ENCODE measurements around the gene BRIX1. TPM values are rescaled to one million over a fixed set of nuclear protein-coding genes. Genes with fewer than 3 reads are reported as not detected.

BRIX1 gene
- total and polyA plus RNA-seq, 9 of the 15 experiments (the other 6 are each of a cell fraction or from before 2014, with no cell fraction given), result 115 to 193 (median 159) TPM

DNA sequence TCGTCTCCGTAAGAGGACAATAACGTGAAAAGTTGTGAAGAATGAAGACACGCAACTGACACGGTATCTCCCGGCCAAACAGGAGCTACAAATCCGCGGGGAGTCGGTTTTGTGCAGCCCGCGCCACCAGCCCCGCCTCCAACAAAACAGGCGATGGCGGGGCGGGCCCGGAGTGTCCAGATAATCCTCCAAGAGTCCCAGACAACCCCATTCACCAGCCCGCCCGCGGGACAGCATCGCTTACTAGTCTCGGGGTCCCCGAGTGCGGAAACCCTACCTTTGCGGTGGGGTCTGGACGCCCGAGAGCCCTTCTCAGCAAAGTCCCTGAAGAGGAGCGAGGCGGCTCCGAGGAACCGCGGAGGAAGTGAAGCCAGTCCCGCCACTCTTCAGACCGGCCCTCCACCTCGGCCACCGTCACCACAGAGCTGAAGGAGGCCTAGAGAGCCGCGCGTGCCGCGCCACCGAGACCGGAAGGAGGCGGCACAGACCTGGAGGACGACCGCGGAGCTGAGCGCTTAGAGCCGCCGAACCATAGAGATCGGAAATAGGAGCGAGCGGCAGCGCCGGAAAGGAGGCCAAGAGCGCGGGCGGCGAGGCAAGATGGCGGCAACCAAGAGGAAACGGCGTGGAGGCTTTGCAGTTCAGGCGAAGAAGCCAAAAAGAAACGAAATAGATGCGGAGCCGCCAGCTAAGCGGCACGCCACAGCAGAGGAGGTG lies at the start of gene BRIX1, which contains the start of gene RAD1 (continued):
- TF ChIP-seq, protein P1, sequence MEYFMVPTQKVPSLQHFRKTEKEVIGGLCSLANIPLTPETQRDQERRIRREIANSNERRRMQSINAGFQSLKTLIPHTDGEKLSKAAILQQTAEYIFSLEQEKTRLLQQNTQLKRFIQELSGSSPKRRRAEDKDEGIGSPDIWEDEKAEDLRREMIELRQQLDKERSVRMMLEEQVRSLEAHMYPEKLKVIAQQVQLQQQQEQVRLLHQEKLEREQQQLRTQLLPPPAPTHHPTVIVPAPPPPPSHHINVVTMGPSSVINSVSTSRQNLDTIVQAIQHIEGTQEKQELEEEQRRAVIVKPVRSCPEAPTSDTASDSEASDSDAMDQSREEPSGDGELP (CRISPR knock-in tag; IDR thresholded peaks at IDR 0.05; ENCODE audit: borderline replicate concordance), result peak; percentile 90
- no peak for TF ChIP-seq ZNF121 (CRISPR knock-in tag; conservative IDR thresholded peaks at IDR 0.05)
- TF ChIP-seq DIDO1 (tag; IDR thresholded peaks at IDR 0.05; ENCODE audit: low read depth), result peak; percentile 92
- TF ChIP-seq, protein P2, sequence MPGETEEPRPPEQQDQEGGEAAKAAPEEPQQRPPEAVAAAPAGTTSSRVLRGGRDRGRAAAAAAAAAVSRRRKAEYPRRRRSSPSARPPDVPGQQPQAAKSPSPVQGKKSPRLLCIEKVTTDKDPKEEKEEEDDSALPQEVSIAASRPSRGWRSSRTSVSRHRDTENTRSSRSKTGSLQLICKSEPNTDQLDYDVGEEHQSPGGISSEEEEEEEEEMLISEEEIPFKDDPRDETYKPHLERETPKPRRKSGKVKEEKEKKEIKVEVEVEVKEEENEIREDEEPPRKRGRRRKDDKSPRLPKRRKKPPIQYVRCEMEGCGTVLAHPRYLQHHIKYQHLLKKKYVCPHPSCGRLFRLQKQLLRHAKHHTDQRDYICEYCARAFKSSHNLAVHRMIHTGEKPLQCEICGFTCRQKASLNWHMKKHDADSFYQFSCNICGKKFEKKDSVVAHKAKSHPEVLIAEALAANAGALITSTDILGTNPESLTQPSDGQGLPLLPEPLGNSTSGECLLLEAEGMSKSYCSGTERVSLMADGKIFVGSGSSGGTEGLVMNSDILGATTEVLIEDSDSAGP (CRISPR knock-in tag; IDR thresholded peaks at IDR 0.05), result no peak
- no peak for TF ChIP-seq MCM3 (IDR thresholded peaks at IDR 0.05)
- peak; percentile 99 for TF ChIP-seq GABPA (tag; conservative IDR thresholded peaks at IDR 0.05; ENCODE audit: low read depth)
- TF ChIP-seq, protein P3, sequence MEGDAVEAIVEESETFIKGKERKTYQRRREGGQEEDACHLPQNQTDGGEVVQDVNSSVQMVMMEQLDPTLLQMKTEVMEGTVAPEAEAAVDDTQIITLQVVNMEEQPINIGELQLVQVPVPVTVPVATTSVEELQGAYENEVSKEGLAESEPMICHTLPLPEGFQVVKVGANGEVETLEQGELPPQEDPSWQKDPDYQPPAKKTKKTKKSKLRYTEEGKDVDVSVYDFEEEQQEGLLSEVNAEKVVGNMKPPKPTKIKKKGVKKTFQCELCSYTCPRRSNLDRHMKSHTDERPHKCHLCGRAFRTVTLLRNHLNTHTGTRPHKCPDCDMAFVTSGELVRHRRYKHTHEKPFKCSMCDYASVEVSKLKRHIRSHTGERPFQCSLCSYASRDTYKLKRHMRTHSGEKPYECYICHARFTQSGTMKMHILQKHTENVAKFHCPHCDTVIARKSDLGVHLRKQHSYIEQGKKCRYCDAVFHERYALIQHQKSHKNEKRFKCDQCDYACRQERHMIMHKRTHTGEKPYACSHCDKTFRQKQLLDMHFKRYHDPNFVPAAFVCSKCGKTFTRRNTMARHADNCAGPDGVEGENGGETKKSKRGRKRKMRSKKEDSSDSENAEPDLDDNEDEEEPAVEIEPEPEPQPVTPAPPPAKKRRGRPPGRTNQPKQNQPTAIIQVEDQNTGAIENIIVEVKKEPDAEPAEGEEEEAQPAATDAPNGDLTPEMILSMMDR (IDR thresholded peaks at IDR 0.05 in 2 of 3, conservative IDR thresholded peaks at IDR 0.05 in 1 of 3; ENCODE audit: insufficient read depth in 2 of 3, low read depth in 1 of 3, low read length in 3 of 3), result peak; percentile 22 to 42 (median 39); a peak in 3 of 6 replicates
- TF ChIP-seq TARDBP (IDR thresholded peaks at IDR 0.05), result peak; percentile 3; the same call in 1 of the 2 replicates
- TF ChIP-seq NFE2 (IDR thresholded peaks at IDR 0.05; ENCODE audit: low read depth), result no peak
- TF ChIP-seq, protein P4, sequence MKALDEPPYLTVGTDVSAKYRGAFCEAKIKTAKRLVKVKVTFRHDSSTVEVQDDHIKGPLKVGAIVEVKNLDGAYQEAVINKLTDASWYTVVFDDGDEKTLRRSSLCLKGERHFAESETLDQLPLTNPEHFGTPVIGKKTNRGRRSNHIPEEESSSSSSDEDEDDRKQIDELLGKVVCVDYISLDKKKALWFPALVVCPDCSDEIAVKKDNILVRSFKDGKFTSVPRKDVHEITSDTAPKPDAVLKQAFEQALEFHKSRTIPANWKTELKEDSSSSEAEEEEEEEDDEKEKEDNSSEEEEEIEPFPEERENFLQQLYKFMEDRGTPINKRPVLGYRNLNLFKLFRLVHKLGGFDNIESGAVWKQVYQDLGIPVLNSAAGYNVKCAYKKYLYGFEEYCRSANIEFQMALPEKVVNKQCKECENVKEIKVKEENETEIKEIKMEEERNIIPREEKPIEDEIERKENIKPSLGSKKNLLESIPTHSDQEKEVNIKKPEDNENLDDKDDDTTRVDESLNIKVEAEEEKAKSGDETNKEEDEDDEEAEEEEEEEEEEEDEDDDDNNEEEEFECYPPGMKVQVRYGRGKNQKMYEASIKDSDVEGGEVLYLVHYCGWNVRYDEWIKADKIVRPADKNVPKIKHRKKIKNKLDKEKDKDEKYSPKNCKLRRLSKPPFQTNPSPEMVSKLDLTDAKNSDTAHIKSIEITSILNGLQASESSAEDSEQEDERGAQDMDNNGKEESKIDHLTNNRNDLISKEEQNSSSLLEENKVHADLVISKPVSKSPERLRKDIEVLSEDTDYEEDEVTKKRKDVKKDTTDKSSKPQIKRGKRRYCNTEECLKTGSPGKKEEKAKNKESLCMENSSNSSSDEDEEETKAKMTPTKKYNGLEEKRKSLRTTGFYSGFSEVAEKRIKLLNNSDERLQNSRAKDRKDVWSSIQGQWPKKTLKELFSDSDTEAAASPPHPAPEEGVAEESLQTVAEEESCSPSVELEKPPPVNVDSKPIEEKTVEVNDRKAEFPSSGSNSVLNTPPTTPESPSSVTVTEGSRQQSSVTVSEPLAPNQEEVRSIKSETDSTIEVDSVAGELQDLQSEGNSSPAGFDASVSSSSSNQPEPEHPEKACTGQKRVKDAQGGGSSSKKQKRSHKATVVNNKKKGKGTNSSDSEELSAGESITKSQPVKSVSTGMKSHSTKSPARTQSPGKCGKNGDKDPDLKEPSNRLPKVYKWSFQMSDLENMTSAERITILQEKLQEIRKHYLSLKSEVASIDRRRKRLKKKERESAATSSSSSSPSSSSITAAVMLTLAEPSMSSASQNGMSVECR (CRISPR knock-in tag; IDR thresholded peaks at IDR 0.05), result peak; percentile 84; the same call in 1 of the 2 replicates
- no peak for TF ChIP-seq RBM17 (IDR thresholded peaks at IDR 0.05; ENCODE audit: borderline replicate concordance, low read depth, low read length)
- TF ChIP-seq MTA3 (IDR thresholded peaks at IDR 0.05; ENCODE audit: borderline replicate concordance), result peak; percentile 98
- TF ChIP-seq PURB (CRISPR knock-in tag; IDR thresholded peaks at IDR 0.05; ENCODE audit: low read depth), result no peak
- no peak for TF ChIP-seq TAL1 (IDR thresholded peaks at IDR 0.05)
- TF ChIP-seq RCOR1 (IDR thresholded peaks at IDR 0.05; ENCODE audit: borderline replicate concordance in 1 of 2, low read depth in 2 of 2, low read length in 2 of 2), result peak in 1 of 2 experiments; percentile 76; a peak in 2 of 4 replicates

Data from K562 (cell line).